Mesenteric fat pad (tissue), 1 donor: Measurements from ENCODE around the gene PHACTR1. TPM values are rescaled to one million over a fixed set of nuclear protein-coding genes. Genes with fewer than 3 reads are reported as not detected.
A peak's percentile ranks its signal among the peaks of the same experiment; 100 is the strongest.
"Not testable (repeated sequence)": the region's sequence is repeated elsewhere in the genome, so short reads cannot be mapped to it uniquely, and the experiment has no call there.

Experiments used
- DNase-seq: peaks from one replicate; pipeline ENCODE4 v3.0.0-alpha.2; 2020; ENCODE audit warnings: low spot score
- total RNA-seq: library from RNA; stranded (reverse); fragmentation: NEBNext Ultra II Directional; extraction: Animal tissue kit (Norgen Biotek cat#: 25700); gene quantifications from one replicate; pipeline ENCODE4 v1.2.1, GENCODE V29; 2021
- donor health status: DM: yes; HTN: yes; CAD: no.

Gene PHACTR1
- total RNA-seq, 1 donor from 2014 or later = 10.8 TPM

DNA sequence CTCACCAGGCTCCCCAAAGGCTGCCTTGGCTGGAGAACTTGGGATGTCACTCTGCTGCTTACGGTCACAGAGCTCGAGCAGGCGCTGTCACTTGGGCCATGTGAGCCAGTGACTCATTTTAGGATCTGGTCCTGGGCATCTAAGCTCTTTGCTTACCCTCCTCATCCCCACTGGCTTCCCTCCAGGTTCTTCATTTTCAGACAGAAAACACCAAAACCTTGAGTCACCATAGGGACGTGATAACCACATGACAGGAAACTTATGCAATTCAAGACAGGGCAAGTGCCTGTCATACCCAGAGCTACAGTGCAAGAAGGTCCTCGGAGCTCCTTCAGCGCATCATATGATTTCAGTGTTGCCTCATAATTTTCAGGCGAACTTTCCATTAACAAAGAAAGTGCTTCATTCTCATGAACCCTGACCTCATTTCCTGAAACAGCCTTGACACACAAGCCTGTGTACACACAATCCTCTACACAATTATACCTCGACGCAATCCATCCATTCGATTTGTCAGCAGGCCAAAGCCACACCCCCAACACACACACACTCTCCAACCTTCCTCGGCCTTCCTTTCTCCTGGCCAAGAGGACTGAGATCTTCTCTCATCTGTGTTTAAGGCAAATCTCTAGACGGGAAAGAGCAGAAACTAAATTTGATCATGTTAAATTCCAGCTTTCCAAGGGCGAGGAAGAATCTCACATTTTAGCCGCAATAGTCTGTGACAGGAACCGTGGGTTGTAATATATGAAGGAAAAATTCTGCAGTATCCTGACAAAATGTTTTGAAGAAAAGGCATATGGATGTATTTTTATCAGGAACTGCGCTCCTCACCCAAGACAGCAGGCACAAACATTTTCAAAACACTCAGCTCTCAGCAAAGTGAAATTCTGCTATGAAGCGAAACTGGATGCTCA, 586.4 kb downstream of the PHACTR1 start:
- DNase-seq = no peak

GRCh38 chr6:13303668-13304017, 587.1 kb downstream of the PHACTR1 start:
- DNase-seq = no peak

- no peak for DNase-seq
Observed at GRCh38 chr6:13304101-13304500, 587.5 kb downstream of the PHACTR1 start.

GRCh38 chr6:13304580-13305260, 588.2 kb downstream of the PHACTR1 start:
- DNase-seq = no peak

- DNase-seq = no peak
Observed at GRCh38 chr6:13305288-13305687, 588.7 kb downstream of the PHACTR1 start.

GRCh38 chr6:13305791-13306190, 589.2 kb downstream of the PHACTR1 start:
- no peak for DNase-seq

GRCh38 chr6:13307508-13307995, 591.0 kb downstream of the PHACTR1 start:
- no peak for DNase-seq

- no peak for DNase-seq
Observed at GRCh38 chr6:13308332-13308731, 591.8 kb downstream of the PHACTR1 start.

DNA sequence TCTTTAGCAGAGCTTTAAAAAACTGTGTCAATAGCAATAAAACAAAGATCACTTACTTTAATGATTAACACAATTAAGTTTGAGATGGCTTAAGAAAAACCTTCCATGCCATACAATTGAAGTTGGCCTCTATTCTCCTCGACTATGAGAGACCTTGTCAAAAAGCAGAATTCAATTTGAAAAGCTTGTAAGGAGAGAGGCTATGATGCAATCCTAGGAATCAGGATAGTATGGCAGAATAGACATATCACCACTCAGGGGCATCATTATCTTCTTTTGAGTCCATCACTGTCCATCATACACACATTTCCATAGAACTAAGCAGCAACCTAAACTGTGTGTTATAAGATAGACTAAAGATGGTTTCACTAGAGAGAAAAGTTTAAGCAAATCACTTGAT, 594.6 kb downstream of the PHACTR1 start:
- no peak for DNase-seq

DNA sequence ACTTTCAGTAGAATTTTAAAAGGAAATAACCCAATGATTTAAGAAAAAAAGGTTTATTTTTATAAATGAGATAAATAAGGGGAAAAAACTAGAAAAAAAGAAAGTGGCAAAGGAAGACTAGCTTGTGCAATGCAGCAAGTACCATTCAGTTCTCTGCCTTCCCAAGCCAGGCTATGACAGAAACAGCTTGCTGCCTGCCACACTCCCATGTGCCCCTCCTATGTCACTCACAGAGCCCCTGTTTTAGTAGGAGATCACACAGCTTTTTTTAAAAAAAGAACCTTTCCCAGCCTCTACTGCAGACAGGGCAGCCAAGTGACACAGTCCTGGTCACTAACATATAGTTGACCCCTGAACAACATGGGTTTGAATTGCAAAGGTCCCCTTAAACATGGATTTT, 598.2 kb downstream of the PHACTR1 start:
- no peak for DNase-seq

DNA sequence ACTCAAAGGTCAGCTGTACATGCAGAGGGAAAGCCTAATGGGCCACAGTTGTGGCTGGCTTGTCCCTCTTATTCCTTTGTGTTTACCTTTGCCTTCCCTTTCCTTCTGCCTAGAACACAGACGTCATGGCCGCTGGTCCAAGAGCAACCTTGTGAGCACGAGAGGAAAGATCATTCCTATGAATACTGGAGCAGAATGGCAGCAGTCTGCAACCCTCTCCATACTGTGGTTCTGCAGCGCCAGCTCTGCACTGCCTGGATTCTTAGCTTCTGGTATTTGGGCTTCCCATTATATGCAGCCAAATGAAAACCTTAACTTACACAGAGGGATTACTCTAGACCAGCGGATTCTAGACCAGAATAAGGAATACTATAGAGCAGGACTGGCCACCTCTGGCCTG, 599.3 kb downstream of the PHACTR1 start:
- no peak for DNase-seq

DNA sequence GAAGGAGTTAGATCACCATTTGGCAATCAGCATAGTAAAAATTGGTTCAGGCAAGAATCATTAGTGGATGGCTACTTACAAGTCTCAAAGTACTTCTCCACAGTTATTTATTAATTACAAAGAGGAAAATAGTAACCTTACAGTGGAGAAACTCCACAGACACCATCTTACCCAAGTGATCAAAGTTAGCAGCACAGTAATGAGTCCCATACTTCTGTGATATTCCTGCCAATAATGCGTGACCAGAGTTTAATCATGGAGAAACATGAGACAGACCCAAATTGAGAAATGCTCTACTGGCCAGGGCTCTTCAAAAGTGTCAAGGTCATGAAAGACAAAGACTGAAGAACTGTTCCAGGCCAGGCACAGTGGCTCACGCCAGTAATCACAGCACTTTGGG, 602.3 kb downstream of the PHACTR1 start:
- DNase-seq = no peak

DNA sequence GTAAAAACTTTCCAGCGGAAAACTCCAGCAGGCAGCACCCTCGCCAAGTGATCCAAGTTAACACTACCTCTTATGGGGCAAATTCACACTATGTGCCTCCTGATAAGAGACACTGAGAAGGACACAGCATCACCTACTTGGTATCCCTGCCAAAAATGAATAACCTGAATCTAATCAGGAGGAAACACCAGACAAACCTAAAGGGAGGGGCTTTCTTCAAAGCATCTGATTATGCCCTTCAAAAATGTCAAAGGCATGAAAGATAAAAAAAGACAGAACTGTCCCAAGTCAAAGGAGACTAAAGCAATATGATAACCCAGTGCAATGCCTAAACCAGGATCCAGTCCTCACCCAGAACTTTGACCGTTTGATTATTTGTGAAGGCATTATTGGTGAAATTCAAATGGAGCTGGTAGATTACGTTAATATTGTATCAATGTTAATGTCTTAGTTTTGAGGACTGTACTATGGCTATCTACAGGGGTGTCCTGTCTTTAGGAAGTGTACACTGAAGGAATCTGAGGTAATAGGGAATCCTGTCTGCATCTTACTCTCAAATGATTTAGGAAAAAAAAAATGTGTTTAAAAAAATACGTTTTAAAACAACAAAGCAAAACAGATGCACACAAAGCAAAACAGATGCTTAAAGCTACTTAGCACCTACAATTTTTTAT, 603.5 kb downstream of the PHACTR1 start:
- no peak for DNase-seq

DNA sequence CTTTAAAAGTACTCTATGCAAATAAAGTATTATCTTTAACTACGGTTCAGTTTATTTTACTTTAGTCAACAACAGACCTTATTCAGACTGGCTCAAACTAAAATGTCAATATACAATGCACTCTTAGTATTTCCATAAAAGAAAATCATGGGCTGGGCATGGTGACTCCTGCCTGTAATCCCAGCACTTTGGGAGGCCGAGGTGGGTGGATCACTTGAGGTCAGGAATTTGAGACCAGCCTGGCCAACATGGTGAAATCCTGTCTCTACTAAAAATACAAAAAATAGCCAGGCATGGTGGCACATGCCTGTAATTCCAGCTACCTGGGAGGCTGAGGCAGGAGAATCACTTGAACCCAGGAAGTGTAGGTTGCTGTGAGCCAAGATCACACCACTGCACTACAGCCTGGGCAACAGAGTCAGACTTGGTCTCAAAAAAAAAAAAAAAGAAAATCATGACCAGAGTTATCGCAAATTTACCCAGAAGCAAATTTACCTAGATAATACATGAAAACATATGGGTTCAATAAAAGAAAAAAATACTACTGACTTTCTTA, 609.5 kb downstream of the PHACTR1 start:
- not testable (repeated sequence) for DNase-seq

DNA sequence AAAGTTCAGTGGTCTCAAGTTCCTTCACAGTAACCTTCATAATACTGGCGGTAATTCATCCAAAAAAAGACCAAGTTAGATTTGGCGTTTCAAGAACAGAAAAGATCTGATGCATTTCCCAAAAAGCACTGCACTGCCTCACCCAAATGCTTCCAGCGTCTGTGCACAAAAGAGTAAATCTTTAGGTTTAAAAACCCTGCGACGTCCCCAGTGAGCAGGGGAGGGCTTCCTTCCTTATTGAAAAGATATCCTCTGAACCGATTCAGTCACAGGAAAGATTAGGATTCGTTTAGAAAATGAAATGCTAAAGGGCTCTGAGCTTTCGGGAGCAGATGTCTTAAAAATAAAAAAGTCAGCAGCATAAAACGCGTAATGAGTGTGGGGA, 611.1 kb downstream of the PHACTR1 start:
- no peak for DNase-seq

DNA sequence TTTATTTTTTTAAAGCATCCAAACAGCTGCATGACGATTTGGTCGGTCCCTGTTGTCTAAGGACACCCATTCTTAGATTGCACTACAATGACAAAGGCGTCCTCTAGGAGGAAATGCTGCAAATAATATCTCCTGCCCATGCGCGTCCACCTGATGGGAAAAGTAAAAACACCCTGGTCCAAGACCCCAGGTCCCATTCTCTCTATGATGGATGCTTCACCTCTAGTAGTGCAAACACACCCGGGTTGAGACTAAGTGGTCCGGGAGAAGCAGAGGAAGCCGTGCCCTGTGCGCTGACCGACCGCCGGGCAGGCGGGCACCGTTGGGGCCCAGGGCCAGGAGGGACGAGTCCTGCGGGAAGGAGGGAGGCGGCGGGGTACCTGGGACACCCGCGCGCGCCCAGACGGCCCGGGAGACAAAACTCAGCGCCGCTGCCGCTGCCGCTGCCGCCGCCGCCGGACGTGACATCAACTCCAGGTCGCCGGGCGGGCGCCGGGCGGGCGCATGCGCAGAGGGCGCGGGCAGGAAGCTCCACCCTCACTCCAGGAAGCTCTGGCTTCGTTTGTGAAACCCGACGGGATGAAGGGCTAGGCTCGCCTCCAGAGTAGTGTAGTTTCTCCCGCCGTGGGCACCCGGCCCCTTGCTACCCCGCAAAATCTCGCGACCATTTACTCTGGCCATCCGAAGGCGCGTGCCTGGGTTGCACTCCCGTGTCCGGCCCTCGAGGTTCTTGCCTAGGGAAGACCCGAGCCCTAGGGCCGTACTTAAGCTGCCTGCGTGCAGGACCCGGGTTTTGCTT, 611.7 kb downstream of the PHACTR1 start, which contains the start of gene TBC1D7:
Gene TBC1D7 (minus strand): TSS at position 462 of the 799 bp plus-strand sequence. CDS start 1,639 bp downstream, outside the sequence.
- DNase-seq = peak; percentile 99

GRCh38 chr6:13328875-13329183, 612.3 kb downstream of the PHACTR1 start:
- DNase-seq = no peak

GRCh38 chr6:13331516-13332348, 615.2 kb downstream of the PHACTR1 start:
- no peak for DNase-seq

DNA sequence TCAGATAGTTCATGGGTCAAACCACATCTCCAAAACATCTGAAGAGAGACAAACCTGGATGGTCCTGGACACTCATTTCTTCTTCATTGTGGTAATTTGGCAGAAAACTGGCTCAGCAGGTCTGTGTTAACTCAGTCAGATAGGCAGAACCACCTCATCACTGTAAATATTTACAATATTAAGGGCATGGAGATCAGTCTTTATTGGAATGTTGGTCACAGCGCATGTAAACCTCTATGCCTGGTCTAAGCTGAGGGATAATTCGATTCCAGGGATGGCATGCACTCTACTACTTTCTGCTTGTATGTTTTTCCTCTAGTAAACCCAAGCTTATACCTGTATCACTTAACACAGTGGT, 615.8 kb downstream of the PHACTR1 start:
- DNase-seq = no peak

- no peak for DNase-seq
Observed at GRCh38 chr6:13334953-13335352, 618.4 kb downstream of the PHACTR1 start.
